Measurements from ENCODE around the gene SLC2A2. TPM values are rescaled to one million over a fixed set of nuclear protein-coding genes. Genes with fewer than 3 reads are reported as not detected.

The SLC2A2 gene
- total RNA-seq, 5 donors from 2014 or later (not counting 1 experiment from before 2014, with no cell fraction given): 0.16 to 0.29 TPM; not detected in 3

GRCh38 chr3:171055336-171056178, 29.0 kb upstream of the SLC2A2 start:
- H3K27ac Mint-ChIP-seq: no peak overlapping the region
- peaks cover 0 to 6% (median 4%) of the 10 kb centered on the region in 3 donors for H3K9me3 Mint-ChIP-seq
- Histone ChIP-seq H3K27me3 (replicated peaks in 1 of 2; ENCODE audit: control insufficient read depth in 2 of 2, extremely low read depth in 1 of 2, insufficient read depth in 2 of 2, low read length in 1 of 2) (no peaks in the 10 kb centered on the region), H3K4me1 (ENCODE audit: control insufficient read depth in 1 of 2, extremely low read depth in 1 of 2, insufficient read depth in 2 of 2, low read length in 2 of 2) (no peaks in the 10 kb centered on the region), H3K9me3 (no peaks in the 10 kb centered on the region), H3K36me3 (ENCODE audit: control insufficient read depth in 2 of 2, extremely low read depth in 1 of 2, insufficient read depth in 1 of 2, low read length in 1 of 2) (no peaks in the 10 kb centered on the region), H3K27ac (ENCODE audit: low read length) (no peak overlapping the region), H3K4me3 (ENCODE audit: control insufficient read depth in 1 of 2, extremely low read depth in 1 of 2, low read length in 1 of 2) (no peak overlapping the region)
- no peak for DNase-seq
- no peaks in the 10 kb centered on the region for H3K4me1 Mint-ChIP-seq
- peaks cover 5% of the 10 kb centered on the region for H3K36me3 Mint-ChIP-seq
- ATAC-seq (replicated peaks in 1 of 4): no peak
- no peak overlapping the region for H3K4me3 Mint-ChIP-seq
- CTCF ChIA-PET: interaction anchor here (0.6 kb wide), 4 partner anchors 10 to 1698 kb away, joined by 3 to 15 read pairs (median 5); no protein-coding TSS in a partner anchor
- POLR2A ChIA-PET: interaction anchor here (0.7 kb wide), 3 partner anchors 220 to 1581 kb away, joined by 3 read pairs; no protein-coding TSS in a partner anchor
- WGBS (ENCODE audit: insufficient coverage): 75% methylated on average over 2 of the region's 4 CpGs
- peaks cover 0 to 2% of the 10 kb centered on the region in 2 donors for H3K27me3 Mint-ChIP-seq

DNA sequence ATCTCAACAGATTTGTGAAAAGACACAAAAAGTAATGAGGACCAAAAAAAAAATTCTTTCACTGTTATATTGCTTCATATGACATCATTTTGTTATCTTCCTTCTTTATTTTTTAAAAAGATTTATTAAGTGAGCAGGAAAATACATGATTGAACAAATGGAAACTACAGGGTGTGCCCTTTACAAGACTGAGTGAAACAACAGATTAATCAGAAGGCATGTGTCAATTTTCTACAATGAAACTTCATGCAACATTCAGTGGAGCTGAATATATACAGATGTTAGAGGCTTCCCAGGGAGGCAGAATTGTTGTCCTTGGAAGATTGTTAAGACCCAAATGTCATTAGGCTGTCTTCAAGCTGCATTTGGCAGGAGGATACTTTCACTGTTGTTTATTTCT, 28.4 kb upstream of the SLC2A2 start:
- Histone ChIP-seq H3K27me3 (replicated peaks in 1 of 2; ENCODE audit: control insufficient read depth in 2 of 2, extremely low read depth in 1 of 2, insufficient read depth in 2 of 2, low read length in 1 of 2) (no peaks in the 10 kb centered on the region), H3K36me3 (ENCODE audit: control insufficient read depth in 2 of 2, extremely low read depth in 1 of 2, insufficient read depth in 1 of 2, low read length in 1 of 2) (no peaks in the 10 kb centered on the region), H3K9me3 (no peaks in the 10 kb centered on the region), H3K4me3 (ENCODE audit: control insufficient read depth in 1 of 2, extremely low read depth in 1 of 2, low read length in 1 of 2) (no peak overlapping the region), H3K4me1 (ENCODE audit: control insufficient read depth in 1 of 2, extremely low read depth in 1 of 2, insufficient read depth in 2 of 2, low read length in 2 of 2) (no peaks in the 10 kb centered on the region), H3K27ac (ENCODE audit: low read length) (no peak overlapping the region)
- ChIA-PET CTCF (interaction anchor here in 1 of 2 donors (0.6 to 0.7 kb wide), 3 partner anchors 9 to 669 kb away, joined by 5 to 15 read pairs (median 6); no protein-coding TSS in a partner anchor), POLR2A (interaction anchor here in 1 of 2 donors (0.7 kb wide), 1 partner anchor 219 kb away, joined by 3 read pairs; no protein-coding TSS in a partner anchor)
- Mint-ChIP-seq H3K4me1 (no peaks in the 10 kb centered on the region), H3K27ac (no peak overlapping the region), H3K27me3 (peaks cover 0 to 5% of the 10 kb centered on the region in 2 donors), H3K36me3 (peaks cover 5% of the 10 kb centered on the region), H3K9me3 (peaks cover 0 to 6% (median 4%) of the 10 kb centered on the region in 3 donors), H3K4me3 (no peak overlapping the region)
- DNase-seq (no peak), ATAC-seq (replicated peaks in 1 of 4) (no peak)

DNA sequence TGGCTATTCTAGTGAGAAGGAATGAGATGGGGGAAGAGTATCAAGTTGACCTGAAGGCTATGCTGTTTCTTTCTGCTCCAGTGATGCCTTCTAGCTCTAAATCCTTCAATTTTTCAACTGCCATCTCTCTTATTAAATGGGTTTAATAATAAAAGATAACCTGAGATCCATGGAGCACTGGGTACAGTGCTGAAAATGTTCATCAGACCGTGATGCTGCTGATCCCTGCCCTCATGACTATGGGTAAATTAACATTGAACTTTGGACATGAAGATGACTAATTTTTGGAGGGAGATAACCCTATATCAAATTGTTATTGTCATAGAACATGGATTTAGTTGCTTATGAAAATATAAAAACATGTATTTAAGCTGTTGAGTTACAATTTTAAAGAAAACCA, 27.7 kb upstream of the SLC2A2 start:
- Histone ChIP-seq H3K27me3 (replicated peaks in 1 of 2; ENCODE audit: control insufficient read depth in 2 of 2, extremely low read depth in 1 of 2, insufficient read depth in 2 of 2, low read length in 1 of 2) (peaks cover 0 to 3% of the 10 kb centered on the region in 2 experiments), H3K9me3 (no peaks in the 10 kb centered on the region), H3K27ac (ENCODE audit: low read length) (no peak overlapping the region), H3K36me3 (ENCODE audit: control insufficient read depth in 2 of 2, extremely low read depth in 1 of 2, insufficient read depth in 1 of 2, low read length in 1 of 2) (no peaks in the 10 kb centered on the region), H3K4me3 (ENCODE audit: control insufficient read depth in 1 of 2, extremely low read depth in 1 of 2, low read length in 1 of 2) (no peak overlapping the region), H3K4me1 (ENCODE audit: control insufficient read depth in 1 of 2, extremely low read depth in 1 of 2, insufficient read depth in 2 of 2, low read length in 2 of 2) (no peaks in the 10 kb centered on the region)
- ChIA-PET POLR2A (no interaction called here), CTCF (interaction anchor here in 1 of 2 donors (0.6 to 0.7 kb wide), 2 partner anchors 37 to 251 kb away, joined by 4 to 5 read pairs; no protein-coding TSS in a partner anchor)
- no peak for ATAC-seq (replicated peaks in 1 of 4)
- no peak for DNase-seq
- no CpG with 5 or more reads among the region's 1 CpG for WGBS (ENCODE audit: insufficient coverage)
- Mint-ChIP-seq H3K4me3 (no peak overlapping the region), H3K4me1 (no peaks in the 10 kb centered on the region), H3K27me3 (peaks cover 0 to 10% of the 10 kb centered on the region in 2 donors), H3K36me3 (no peaks in the 10 kb centered on the region), H3K27ac (no peak overlapping the region), H3K9me3 (peaks cover 0 to 6% (median 4%) of the 10 kb centered on the region in 3 donors)

DNA sequence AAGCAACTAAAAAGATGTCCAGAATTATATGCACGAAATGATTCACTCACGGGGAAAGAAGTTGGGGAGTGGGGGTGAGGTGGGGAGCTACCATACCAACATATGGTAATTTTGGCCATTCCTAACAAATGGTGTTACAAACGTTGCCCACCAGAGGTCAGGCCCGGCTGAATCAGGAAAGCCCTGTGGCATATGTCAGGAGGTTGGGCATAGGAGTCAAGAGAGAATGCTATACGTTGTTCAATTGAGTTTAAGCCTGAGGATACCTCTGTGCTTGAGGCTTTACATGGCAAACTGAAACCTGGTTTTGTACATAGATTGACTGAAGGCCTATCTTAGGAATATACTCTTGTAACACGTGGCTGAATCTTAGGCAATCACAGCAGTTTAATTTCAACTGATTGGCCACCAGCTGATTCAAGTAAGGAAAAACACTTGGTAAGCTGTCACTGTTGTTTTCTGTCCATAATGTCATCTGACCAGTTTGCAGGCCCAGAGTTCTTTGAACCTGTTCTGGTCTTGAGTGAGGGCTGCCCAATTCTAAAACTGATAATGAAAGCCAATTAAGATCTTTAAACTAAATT, 23.4 kb upstream of the SLC2A2 start:
- no peaks in the 10 kb centered on the region for H3K9me3 ChIP-seq
- WGBS (ENCODE audit: insufficient coverage): 39% methylated on average over 4 of the region's 6 CpGs
- H3K4me3 Mint-ChIP-seq: no peak overlapping the region
- H3K36me3 ChIP-seq (ENCODE audit: control insufficient read depth in 2 of 2, extremely low read depth in 1 of 2, insufficient read depth in 1 of 2, low read length in 1 of 2): no peaks in the 10 kb centered on the region
- H3K4me1 ChIP-seq (ENCODE audit: control insufficient read depth in 1 of 2, extremely low read depth in 1 of 2, insufficient read depth in 2 of 2, low read length in 2 of 2): no peaks in the 10 kb centered on the region
- no peaks in the 10 kb centered on the region for H3K36me3 Mint-ChIP-seq
- H3K27ac ChIP-seq (ENCODE audit: low read length): no peak overlapping the region
- CTCF ChIA-PET: interaction anchor here in 1 of 2 donors (1.0 to 2.0 kb wide), 3 partner anchors 516 to 784 kb away, joined by 3 to 13 read pairs (median 4); no protein-coding TSS in a partner anchor
- POLR2A ChIA-PET: no interaction called here
- peaks cover 4 to 26% of the 10 kb centered on the region in 2 donors for H3K27me3 Mint-ChIP-seq
- no peaks in the 10 kb centered on the region for H3K4me1 Mint-ChIP-seq
- peaks cover 0 to 6% (median 4%) of the 10 kb centered on the region in 3 donors for H3K9me3 Mint-ChIP-seq
- peak in 25 of 35 experiments; percentile 2 to 54 (median 23) for DNase-seq
- H3K27ac Mint-ChIP-seq: no peak overlapping the region
- ATAC-seq (replicated peaks in 1 of 4): peak; percentile 45 to 60 (median 55)
- peaks cover 0 to 5% of the 10 kb centered on the region in 2 experiments for H3K27me3 ChIP-seq (replicated peaks in 1 of 2; ENCODE audit: control insufficient read depth in 2 of 2, extremely low read depth in 1 of 2, insufficient read depth in 2 of 2, low read length in 1 of 2)
- no peak overlapping the region for H3K4me3 ChIP-seq (ENCODE audit: control insufficient read depth in 1 of 2, extremely low read depth in 1 of 2, low read length in 1 of 2)

DNA sequence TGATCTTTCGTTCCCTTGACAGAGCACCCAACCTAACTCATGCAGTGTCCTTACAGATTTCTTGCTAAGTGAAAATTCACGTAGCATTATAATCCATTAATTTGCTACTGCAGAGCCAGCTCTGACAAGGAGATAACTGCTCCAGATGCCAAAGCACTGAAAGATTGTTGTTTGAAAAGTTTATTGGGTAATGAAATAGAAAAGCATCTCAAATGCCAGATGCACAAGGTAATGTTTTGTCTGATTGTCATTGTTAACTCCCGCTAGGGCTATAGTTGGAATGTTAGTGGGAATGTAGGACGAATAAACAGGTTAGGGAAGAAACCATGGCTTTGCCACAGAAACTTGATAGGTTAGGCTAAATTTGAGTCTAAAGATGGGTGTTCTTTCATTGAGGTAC, 20.2 kb upstream of the SLC2A2 start:
- Mint-ChIP-seq H3K27ac (no peak overlapping the region), H3K9me3 (no peaks in the 10 kb centered on the region), H3K4me3 (no peak overlapping the region), H3K36me3 (no peaks in the 10 kb centered on the region), H3K4me1 (no peaks in the 10 kb centered on the region), H3K27me3 (peaks cover 13 to 38% of the 10 kb centered on the region in 2 donors)
- POLR2A ChIA-PET: no interaction called here
- ATAC-seq (replicated peaks in 1 of 4): no peak
- Histone ChIP-seq H3K4me3 (ENCODE audit: control insufficient read depth in 1 of 2, extremely low read depth in 1 of 2, low read length in 1 of 2) (no peak overlapping the region), H3K4me1 (ENCODE audit: control insufficient read depth in 1 of 2, extremely low read depth in 1 of 2, insufficient read depth in 2 of 2, low read length in 2 of 2) (no peaks in the 10 kb centered on the region), H3K27ac (ENCODE audit: low read length) (no peak overlapping the region), H3K36me3 (ENCODE audit: control insufficient read depth in 2 of 2, extremely low read depth in 1 of 2, insufficient read depth in 1 of 2, low read length in 1 of 2) (no peaks in the 10 kb centered on the region), H3K27me3 (replicated peaks in 1 of 2; ENCODE audit: control insufficient read depth in 2 of 2, extremely low read depth in 1 of 2, insufficient read depth in 2 of 2, low read length in 1 of 2) (peaks cover 0 to 7% of the 10 kb centered on the region in 2 experiments), H3K9me3 (no peaks in the 10 kb centered on the region)
- CTCF ChIA-PET: interaction anchor here in 1 of 2 donors (0.6 kb wide), 1 partner anchor 67 kb away, joined by 3 read pairs; no protein-coding TSS in a partner anchor
- no peak for DNase-seq
- 100% methylated on average over 1 of the region's 4 CpGs for WGBS (ENCODE audit: insufficient coverage)
